Measurements from ENCODE around the gene FKBP5. TPM values are rescaled to one million over a fixed set of nuclear protein-coding genes. Genes with fewer than 3 reads are reported as not detected.

The FKBP5 gene
- total RNA-seq, 1 experiment from 2014 or later = 20.1 TPM

GRCh38 chr6:35590622-35591066, 98.1 kb downstream of the FKBP5 start:
- CTCF ChIA-PET = interaction anchor here (3.0 kb wide), 1 partner anchor 146 kb away, joined by 11 read pairs; the partner anchor contains the start of gene ARMC12
- no peak for TF ChIP-seq CTCF (IDR thresholded peaks at IDR 0.05; ENCODE audit: insufficient read depth in 1 of 2, low read depth in 1 of 2, low read length in 1 of 2, severe bottlenecking in 1 of 2, unreplicated experiment in 1 of 2)

GRCh38 chr6:35589904-35590303, 98.8 kb downstream of the FKBP5 start:
- POLR2A ChIA-PET = no interaction called here
- no peak overlapping the region for H3K27ac Mint-ChIP-seq (ENCODE audit: unreplicated experiment)
- no peaks in the 10 kb centered on the region for H3K9me3 Mint-ChIP-seq (ENCODE audit: unreplicated experiment)
- intact Hi-C loops (cut with micrococcal nuclease; ENCODE audit: unreplicated experiment) = loop anchor here (10.0 kb wide), 1 partner anchor 505 kb away; no protein-coding TSS in a partner anchor
- H3K4me3 Mint-ChIP-seq (ENCODE audit: unreplicated experiment) = no peak overlapping the region
- no peaks in the 10 kb centered on the region for H3K4me1 Mint-ChIP-seq (ENCODE audit: low read depth, unreplicated experiment)
- Histone ChIP-seq H3K36me3 (ENCODE audit: control insufficient read depth, insufficient read depth, low read length) (no peaks in the 10 kb centered on the region), H3K9me3 (no peaks in the 10 kb centered on the region), H3K4me3 (ENCODE audit: low read depth, low read length) (no peak overlapping the region), H3K4me1 (no peaks in the 10 kb centered on the region), H3K27me3 (replicated peaks; ENCODE audit: control insufficient read depth, insufficient read depth, low read length) (no peaks in the 10 kb centered on the region)
- no peak for TF ChIP-seq CTCF (IDR thresholded peaks at IDR 0.05; ENCODE audit: insufficient read depth in 1 of 2, low read depth in 1 of 2, low read length in 1 of 2, severe bottlenecking in 1 of 2, unreplicated experiment in 1 of 2)
- CTCF ChIA-PET = interaction anchor here (0.6 to 3.0 kb wide), 2 partner anchors 147 to 179 kb away, joined by 3 to 11 read pairs; partner anchors contain the start of gene ARMC12
- no peak for DNase-seq
- BruUV-seq (replicated peaks) = no TSS peak
- H3K36me3 Mint-ChIP-seq (ENCODE audit: insufficient read depth, unreplicated experiment) = no peaks in the 10 kb centered on the region
- no peaks in the 10 kb centered on the region for H3K27me3 Mint-ChIP-seq (ENCODE audit: insufficient read depth, unreplicated experiment)

More at GRCh38 chr6:35590622-35591066, 98.1 kb downstream of the FKBP5 start:
- intact Hi-C loops (cut with micrococcal nuclease; ENCODE audit: unreplicated experiment) = no loop called here
- Histone ChIP-seq H3K36me3 (ENCODE audit: control insufficient read depth, insufficient read depth, low read length) (no peaks in the 10 kb centered on the region), H3K9me3 (no peaks in the 10 kb centered on the region), H3K4me1 (no peaks in the 10 kb centered on the region), H3K4me3 (ENCODE audit: low read depth, low read length) (no peak overlapping the region), H3K27me3 (replicated peaks; ENCODE audit: control insufficient read depth, insufficient read depth, low read length) (no peaks in the 10 kb centered on the region)
- H3K4me3 Mint-ChIP-seq (ENCODE audit: unreplicated experiment) = no peak overlapping the region
- H3K9me3 Mint-ChIP-seq (ENCODE audit: unreplicated experiment) = no peaks in the 10 kb centered on the region
- no peak overlapping the region for H3K27ac Mint-ChIP-seq (ENCODE audit: unreplicated experiment)
- no peak for DNase-seq
- H3K4me1 Mint-ChIP-seq (ENCODE audit: low read depth, unreplicated experiment) = no peaks in the 10 kb centered on the region
- POLR2A ChIA-PET = no interaction called here
- H3K27me3 Mint-ChIP-seq (ENCODE audit: insufficient read depth, unreplicated experiment) = no peaks in the 10 kb centered on the region
- no peaks in the 10 kb centered on the region for H3K36me3 Mint-ChIP-seq (ENCODE audit: insufficient read depth, unreplicated experiment)
- BruUV-seq (replicated peaks) = no TSS peak

GRCh38 chr6:35589201-35589739, 99.4 kb downstream of the FKBP5 start:
- Mint-ChIP-seq H3K27me3 (ENCODE audit: insufficient read depth, unreplicated experiment) (no peaks in the 10 kb centered on the region), H3K9me3 (ENCODE audit: unreplicated experiment) (no peaks in the 10 kb centered on the region), H3K36me3 (ENCODE audit: insufficient read depth, unreplicated experiment) (no peaks in the 10 kb centered on the region), H3K27ac (ENCODE audit: unreplicated experiment) (no peak overlapping the region), H3K4me1 (ENCODE audit: low read depth, unreplicated experiment) (no peaks in the 10 kb centered on the region), H3K4me3 (ENCODE audit: unreplicated experiment) (no peak overlapping the region)
- no peak overlapping the region for H3K4me3 ChIP-seq (ENCODE audit: low read depth, low read length)
- ChIA-PET POLR2A (no interaction called here), CTCF (interaction anchor here (0.7 to 3.0 kb wide), 2 partner anchors 148 to 168 kb away, joined by 8 to 11 read pairs; partner anchors contain the start of gene ARMC12)
- no peaks in the 10 kb centered on the region for H3K36me3 ChIP-seq (ENCODE audit: control insufficient read depth, insufficient read depth, low read length)
- H3K9me3 ChIP-seq = no peaks in the 10 kb centered on the region
- H3K4me1 ChIP-seq = no peaks in the 10 kb centered on the region
- BruUV-seq (replicated peaks) = no TSS peak
- no peak for TF ChIP-seq CTCF (IDR thresholded peaks at IDR 0.05; ENCODE audit: insufficient read depth in 1 of 2, low read depth in 1 of 2, low read length in 1 of 2, severe bottlenecking in 1 of 2, unreplicated experiment in 1 of 2)
- no peak for DNase-seq
- H3K27me3 ChIP-seq (replicated peaks; ENCODE audit: control insufficient read depth, insufficient read depth, low read length) = no peaks in the 10 kb centered on the region
- intact Hi-C loops (cut with micrococcal nuclease; ENCODE audit: unreplicated experiment) = loop anchor here (10.0 kb wide), 1 partner anchor 506 kb away; no protein-coding TSS in a partner anchor
